Measurements from ENCODE around the gene VPS26C. TPM values are rescaled to one million over a fixed set of nuclear protein-coding genes. Genes with fewer than 3 reads are reported as not detected.

The VPS26C gene
- total RNA-seq, 2 donors from 2014 or later = 48.1 to 60.7 TPM

DNA sequence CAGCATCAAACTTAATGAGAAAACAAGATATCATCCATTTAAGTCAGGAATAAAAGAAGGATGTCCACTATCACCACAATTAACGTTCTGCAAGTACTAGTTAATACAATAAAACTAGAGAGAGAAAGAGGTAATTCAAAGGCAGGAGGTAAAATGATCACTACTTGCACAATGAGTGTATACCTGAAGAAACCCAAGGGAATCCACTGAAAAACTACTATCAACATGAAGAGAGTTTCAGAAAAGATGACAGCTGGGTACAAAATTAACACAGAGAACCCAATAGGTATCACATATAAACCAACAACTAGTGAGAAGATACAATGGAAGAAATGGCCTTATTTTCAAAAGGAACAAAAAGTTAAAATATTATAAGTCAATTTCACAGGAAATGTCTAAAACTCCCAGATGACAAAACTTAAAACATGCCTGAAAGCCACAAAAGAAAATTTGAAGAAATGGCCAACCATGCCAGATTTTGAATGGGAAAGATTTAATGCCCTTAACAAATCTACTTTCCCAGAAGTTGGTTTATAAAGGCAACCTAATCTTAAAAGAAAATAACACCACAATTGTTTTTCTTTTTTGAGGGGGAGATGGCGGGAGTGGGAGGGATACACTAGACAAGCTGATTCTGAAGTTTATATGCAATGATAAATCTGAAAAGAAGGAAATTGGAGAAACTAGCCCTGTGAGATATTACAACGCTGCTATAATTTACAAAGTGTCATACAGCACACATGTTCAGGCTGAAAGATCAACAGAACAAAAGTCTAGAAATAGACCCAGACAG is 17.8 kb downstream of the VPS26C start:
- Histone ChIP-seq H3K9me3 (no peaks in the 10 kb centered on the region), H3K4me3 (no peak overlapping the region), H3K27ac (no peak overlapping the region), H3K36me3 (no peaks in the 10 kb centered on the region), H3K9ac (ENCODE audit: low read depth in 2 of 2, low read length in 2 of 2) (no peak overlapping the region), H3K27me3 (no peaks in the 10 kb centered on the region), H3K4me1 (no peaks in the 10 kb centered on the region)
- no peak for DNase-seq
- intact Hi-C loops (cut with DNase I) = no loop called here
- TF ChIP-seq, protein P1, sequence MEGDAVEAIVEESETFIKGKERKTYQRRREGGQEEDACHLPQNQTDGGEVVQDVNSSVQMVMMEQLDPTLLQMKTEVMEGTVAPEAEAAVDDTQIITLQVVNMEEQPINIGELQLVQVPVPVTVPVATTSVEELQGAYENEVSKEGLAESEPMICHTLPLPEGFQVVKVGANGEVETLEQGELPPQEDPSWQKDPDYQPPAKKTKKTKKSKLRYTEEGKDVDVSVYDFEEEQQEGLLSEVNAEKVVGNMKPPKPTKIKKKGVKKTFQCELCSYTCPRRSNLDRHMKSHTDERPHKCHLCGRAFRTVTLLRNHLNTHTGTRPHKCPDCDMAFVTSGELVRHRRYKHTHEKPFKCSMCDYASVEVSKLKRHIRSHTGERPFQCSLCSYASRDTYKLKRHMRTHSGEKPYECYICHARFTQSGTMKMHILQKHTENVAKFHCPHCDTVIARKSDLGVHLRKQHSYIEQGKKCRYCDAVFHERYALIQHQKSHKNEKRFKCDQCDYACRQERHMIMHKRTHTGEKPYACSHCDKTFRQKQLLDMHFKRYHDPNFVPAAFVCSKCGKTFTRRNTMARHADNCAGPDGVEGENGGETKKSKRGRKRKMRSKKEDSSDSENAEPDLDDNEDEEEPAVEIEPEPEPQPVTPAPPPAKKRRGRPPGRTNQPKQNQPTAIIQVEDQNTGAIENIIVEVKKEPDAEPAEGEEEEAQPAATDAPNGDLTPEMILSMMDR (IDR thresholded peaks at IDR 0.05) = no peak

DNA sequence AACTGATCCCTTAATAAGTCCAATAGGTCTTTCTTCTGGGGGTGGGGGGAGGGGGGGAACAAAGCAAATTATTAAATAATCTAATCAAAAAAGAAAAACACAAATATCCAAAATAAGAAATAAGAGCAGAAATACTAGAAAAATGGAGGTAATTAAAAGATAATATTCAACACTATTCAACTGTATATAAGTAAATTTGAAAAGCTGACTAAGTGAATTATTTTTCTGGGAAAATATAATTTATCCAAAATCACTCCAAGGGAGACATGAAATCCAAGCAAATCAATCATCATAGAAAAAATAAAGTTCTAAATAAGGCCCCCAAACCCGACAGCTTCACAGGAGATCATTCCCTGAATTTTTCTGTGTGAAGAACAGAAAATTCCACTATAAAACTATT is 18.8 kb downstream of the VPS26C start:
- no peaks in the 10 kb centered on the region for H3K9me3 ChIP-seq
- H3K27ac ChIP-seq = no peak overlapping the region
- H3K4me1 ChIP-seq = no peaks in the 10 kb centered on the region
- H3K36me3 ChIP-seq = no peaks in the 10 kb centered on the region
- intact Hi-C loops (cut with DNase I) = no loop called here
- TF ChIP-seq, protein P1 (IDR thresholded peaks at IDR 0.05) = no peak
- no peak overlapping the region for H3K9ac ChIP-seq (ENCODE audit: low read depth in 2 of 2, low read length in 2 of 2)
- H3K4me3 ChIP-seq = no peak overlapping the region
- no peaks in the 10 kb centered on the region for H3K27me3 ChIP-seq
- DNase-seq = no peak

DNA sequence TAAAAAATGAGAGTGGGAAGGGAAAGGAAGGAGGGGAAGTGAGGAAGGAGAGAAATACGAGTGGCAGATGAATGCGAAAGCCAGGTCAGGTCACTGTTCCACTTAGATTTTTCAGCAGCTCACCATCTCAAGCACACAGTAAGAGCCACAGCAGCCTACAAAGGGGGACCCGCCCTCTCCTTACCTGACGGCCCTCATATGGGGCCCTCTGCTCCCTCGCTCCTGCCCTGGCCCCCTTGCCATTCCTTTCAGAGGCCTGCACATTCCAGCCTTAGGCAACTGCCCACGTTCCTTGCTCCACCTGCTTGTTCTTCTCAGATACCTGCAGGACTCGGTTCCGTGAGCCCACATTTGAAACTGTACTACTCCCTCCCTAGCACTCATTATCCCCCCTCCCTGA is 22.0 kb downstream of the VPS26C start:
- H3K27me3 ChIP-seq = no peaks in the 10 kb centered on the region
- H3K9me3 ChIP-seq = no peaks in the 10 kb centered on the region
- H3K4me3 ChIP-seq = no peak overlapping the region
- no peak overlapping the region for H3K27ac ChIP-seq
- H3K36me3 ChIP-seq = no peaks in the 10 kb centered on the region
- no peak for DNase-seq
- H3K4me1 ChIP-seq = no peaks in the 10 kb centered on the region
- no peak overlapping the region for H3K9ac ChIP-seq (ENCODE audit: low read depth in 2 of 2, low read length in 2 of 2)
- TF ChIP-seq, protein P1 (IDR thresholded peaks at IDR 0.05) = no peak
- intact Hi-C loops (cut with DNase I) = no loop called here

DNA sequence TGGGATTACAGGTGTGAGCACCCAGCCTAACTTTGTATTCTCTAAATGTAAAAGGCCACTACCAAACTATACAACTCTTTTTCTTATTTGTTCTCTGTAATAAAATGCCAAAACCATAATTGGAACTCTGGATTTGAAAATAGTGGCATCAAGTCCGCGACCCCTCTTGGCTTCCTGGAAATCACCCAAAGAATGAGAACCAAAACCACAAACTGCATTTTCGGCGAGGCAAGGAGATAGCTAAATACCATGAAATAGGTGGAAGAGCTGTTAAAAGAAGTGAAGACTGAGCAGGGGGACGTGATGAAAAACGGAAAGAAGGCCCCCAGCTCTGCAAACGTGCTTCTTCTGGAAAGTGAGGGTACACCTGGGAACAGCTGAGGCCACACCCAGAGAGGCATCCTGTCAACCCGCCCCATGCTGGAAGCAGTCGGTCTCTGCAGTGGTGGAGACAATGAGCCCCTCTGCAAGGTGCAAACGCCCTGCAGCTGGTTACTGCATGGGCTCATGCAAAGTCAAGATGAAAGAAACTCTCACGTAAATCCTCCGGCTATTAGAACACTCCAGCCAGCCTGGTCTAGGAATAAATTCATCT is 22.5 kb downstream of the VPS26C start:
- H3K9ac ChIP-seq (ENCODE audit: low read depth in 2 of 2, low read length in 2 of 2) = no peak overlapping the region
- TF ChIP-seq, protein P1 (IDR thresholded peaks at IDR 0.05) = no peak
- no peaks in the 10 kb centered on the region for H3K27me3 ChIP-seq
- intact Hi-C loops (cut with DNase I) = no loop called here
- no peak overlapping the region for H3K27ac ChIP-seq
- H3K36me3 ChIP-seq = no peaks in the 10 kb centered on the region
- H3K4me1 ChIP-seq = no peaks in the 10 kb centered on the region
- no peak for DNase-seq
- H3K4me3 ChIP-seq = no peak overlapping the region
- H3K9me3 ChIP-seq = no peaks in the 10 kb centered on the region

DNA sequence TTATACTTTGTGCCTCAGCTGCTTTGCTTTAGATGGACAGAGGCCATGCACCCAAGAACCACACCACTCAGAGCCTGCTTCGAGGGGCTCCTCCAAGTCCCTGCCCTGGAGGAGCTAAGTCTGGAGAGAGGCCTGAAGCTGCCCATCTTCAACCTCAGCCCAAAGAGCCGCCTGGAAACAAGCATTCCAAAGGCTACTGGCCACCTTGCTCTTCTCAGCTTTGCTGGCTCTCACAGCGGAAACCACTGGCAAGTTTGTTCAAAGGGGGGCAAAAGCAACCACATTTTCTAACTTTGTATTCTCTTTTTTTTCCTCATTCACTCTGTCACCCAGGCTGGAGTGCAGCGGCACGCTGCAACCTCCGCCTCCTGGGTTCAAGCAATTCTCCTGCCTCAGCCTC is 23.2 kb downstream of the VPS26C start:
- TF ChIP-seq, protein P1 (IDR thresholded peaks at IDR 0.05) = no peak
- H3K4me1 ChIP-seq = no peaks in the 10 kb centered on the region
- H3K27me3 ChIP-seq = no peaks in the 10 kb centered on the region
- H3K9ac ChIP-seq (ENCODE audit: low read depth in 2 of 2, low read length in 2 of 2) = no peak overlapping the region
- H3K9me3 ChIP-seq = no peaks in the 10 kb centered on the region
- intact Hi-C loops (cut with DNase I) = no loop called here
- DNase-seq = no peak
- no peak overlapping the region for H3K4me3 ChIP-seq
- no peaks in the 10 kb centered on the region for H3K36me3 ChIP-seq
- H3K27ac ChIP-seq = no peak overlapping the region

Measured in colonic mucosa (tissue), 4 donors.